Measurements from ENCODE around the gene KCTD21.
"Not testable (repeated sequence)": the region's sequence is repeated elsewhere in the genome, so short reads cannot be mapped to it uniquely, and the experiment has no call there.

The KCTD21 gene

DNA sequence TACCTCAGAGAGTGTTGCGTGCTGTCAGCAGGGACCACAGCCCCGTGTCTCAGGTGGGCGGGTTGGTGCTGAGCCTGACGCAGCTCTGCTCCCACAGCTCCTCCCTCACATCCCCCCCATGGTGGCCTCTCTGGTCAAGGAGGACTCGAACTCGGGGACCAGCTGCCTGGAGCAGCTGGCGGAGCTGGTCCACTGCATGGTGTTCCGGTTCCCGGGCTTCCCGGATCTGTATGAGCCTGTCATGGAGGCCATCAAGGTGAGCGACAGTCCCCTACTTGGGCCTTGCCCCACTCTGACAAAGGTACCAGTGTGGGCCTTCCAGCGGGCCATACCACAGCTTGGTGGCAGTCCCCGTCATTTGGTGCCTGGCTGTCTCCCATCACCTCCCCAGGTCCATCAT lies 12.1 kb upstream of the KCTD21 start:
- no peak for FAIRE-seq

DNA sequence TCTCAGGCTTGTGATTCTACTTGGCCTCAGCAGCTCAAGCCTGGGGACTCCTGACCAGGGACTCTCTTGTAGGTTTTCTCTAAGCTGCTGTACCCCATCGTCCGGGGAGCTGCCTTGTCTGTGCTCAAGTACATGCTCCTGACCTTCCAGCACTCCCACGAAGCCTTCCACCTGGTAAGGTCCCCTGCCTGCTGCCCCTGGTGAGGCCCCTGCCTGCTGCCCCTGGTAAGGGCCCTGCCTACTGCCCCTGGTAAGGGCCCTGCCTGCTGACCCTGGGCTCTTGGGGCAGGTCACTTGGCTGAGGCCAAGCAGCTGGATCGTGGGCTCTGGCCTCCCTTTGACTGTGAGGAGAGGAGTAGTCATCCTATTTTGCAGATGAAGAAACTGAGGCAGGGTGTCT lies 11.6 kb upstream of the KCTD21 start:
- no peak for FAIRE-seq

DNA sequence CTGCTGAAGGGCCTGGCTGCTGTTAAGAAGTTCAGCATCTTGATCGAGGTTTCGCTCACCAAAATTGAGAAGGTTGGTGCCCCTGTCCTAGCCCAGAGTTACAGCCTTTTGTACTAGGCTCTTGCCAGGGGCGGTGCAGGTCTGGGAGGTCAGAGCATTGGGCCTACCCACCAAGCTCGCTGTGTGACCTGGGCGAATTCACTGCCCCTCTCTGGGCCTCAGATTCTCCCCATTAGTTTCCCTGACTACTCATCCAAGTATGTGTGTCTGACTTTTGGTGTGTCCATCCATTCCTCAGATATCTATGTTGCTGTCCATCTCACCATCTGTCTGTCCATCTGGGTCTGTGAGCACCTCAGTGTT lies 11.2 kb upstream of the KCTD21 start:
- no peak for FAIRE-seq

DNA sequence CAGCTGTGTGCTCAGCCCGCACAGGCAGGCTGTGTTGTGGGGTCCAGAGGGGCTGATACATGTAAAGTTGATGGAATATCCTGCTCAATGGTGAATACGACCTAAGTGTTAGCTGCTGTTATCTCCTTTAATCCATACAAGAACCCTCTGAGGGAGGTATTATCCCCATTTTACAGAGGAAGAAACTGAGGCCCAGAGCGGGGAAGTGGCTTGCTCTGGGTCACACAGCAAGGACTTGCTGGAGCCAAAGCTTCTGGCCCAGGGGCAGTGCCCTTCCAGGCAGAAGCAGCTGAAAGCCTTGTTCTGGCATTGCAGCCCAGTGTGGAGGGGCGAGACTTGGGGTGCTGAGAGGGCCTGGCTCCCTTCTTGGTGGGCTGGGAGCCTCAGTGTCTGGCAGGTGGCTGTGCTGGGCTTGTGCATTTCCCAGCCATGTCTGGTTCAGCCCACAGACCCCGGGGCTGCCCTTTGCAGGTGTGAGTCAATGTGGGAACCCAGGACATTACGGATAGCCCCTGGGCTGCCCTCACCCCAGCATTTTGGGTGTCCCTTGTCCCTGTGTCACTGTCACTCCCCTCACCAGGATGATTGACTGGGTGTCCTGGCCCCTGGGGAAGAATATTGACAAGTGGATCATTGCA lies 10.7 kb upstream of the KCTD21 start:
- FAIRE-seq: no peak

DNA sequence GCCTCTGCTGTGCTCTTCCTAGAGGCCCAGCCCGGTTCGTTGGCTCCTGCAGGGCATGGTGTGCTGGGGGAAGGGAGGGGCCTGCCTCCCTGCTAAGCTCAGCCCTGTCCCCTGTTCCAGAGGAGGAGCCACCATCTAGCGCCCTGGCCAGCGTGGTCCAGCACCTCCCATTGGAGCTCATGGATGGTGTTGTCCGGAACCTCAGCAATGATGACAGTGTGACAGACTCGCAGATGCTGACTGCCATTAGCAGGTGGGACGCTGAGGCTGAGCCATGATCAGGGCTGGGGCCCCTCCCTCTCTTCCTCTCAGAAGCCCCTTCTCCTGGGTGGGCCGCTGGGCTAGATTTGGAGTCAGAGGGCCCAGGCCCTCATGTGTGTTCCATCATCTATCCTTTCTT lies 9.4 kb upstream of the KCTD21 start:
- no peak for FAIRE-seq

DNA sequence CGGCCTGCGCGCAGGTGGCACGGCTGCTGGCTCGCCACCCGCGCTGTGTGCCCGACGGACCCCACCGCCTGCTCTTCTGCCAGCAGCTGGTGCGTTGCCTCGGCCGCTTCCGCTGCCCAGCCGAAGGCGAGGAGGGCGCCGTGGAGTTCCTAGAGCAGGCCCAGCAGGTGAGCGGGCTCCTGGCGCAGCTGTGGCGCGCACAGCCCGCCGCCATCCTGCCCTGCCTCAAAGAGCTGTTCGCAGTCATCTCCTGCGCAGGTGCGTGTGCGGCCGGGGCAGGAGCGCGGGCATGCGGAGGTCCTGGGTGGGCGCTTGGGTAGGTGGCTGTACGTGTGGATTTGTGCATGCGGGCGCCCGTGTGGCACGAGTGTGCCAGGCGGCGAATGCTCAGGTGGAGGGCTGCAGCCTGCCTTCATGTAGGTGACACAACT lies 8.2 kb upstream of the KCTD21 start:
- no peak for FAIRE-seq

DNA sequence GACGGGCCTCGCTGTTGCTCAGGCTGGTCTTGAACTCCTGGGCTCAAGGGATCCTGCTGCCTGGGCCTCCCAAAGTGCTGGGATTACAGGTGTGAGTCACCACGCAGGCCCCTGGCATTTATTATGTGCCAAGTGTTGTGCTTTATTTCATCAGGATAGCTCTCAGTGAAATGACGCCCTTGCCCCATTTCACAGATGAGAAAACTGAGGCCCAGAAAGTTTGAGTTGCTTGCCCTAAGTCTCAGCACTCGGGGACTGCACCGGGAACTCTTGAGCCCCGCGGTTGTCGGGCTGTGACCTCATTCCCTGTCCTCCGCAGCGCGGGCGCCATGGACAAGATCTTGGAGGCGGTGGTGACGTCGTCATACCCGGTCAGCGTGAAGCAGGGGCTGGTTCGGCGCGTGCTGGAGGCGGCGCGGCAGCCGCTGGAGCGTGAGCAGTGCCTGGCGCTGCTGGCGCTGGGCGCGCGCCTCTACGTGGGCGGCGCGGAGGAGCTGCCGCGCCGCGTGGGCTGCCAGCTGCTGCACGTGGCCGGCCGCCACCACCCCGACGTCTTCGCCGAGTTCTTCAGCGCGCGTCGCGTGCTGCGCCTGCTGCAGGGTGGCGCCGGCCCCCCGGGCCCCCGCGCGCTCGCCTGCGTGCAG lies 7.6 kb upstream of the KCTD21 start:
- FAIRE-seq: no peak

DNA sequence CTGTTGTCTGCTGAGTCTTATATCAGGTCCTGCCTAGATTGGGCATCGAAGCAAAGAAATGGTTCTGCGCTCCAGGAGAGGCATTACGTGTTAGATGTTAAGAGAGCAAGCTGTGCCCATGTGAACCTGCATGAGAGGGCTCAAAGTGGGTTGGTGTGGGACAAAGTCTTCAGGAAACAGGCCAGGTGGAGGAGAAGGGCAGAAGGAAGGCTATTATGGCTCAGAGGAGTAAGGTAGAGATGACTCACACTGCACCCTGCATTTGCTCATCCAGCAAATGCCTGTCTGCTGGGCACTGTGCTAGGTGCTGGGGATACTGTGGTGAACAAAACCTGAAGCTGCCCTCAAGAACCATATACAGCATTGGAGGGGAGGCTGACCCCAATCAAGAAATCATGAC lies 6.1 kb upstream of the KCTD21 start:
- no peak for FAIRE-seq

DNA sequence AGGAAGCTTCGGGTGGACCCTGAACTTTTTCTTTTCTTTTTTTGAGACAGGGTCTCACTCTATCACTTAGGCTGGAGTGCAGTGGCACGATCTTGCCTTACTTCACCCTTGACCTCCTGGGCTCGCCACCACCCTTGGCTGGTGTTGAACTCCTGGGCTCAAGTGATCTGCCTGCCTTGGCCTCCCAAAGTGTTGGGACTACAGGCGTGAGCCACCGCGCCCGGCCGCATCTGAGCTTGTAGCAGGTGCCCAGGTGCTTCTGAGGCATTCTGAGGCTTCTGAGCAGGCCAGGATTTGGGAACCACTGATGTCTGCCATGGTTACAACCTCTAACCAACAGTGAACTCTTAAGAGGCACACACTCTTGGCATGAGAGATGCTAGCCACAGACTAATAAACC lies 5.4 kb upstream of the KCTD21 start:
- no peak for FAIRE-seq

DNA sequence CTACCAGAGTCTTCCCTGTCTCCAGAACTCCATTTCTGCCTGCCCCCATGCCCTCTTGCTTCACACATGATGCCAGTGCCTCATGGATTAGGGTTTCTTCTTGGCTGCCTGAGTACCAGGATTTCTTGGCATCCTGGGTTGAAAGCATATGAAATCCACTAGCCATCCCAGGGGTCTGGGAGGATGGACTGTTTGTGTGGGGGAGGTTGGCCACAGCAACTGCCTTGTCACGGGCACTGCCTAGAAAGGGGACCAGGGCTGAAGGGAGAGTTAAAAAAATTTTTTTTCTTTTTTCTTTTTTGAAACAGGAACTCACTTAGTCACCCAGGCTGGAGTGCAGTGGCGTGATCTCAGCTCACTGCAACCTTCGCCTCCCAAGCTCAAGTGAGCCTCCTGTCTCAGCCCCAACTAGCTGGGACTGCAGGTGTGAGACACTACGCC lies 4.5 kb upstream of the KCTD21 start:
- FAIRE-seq: no peak

DNA sequence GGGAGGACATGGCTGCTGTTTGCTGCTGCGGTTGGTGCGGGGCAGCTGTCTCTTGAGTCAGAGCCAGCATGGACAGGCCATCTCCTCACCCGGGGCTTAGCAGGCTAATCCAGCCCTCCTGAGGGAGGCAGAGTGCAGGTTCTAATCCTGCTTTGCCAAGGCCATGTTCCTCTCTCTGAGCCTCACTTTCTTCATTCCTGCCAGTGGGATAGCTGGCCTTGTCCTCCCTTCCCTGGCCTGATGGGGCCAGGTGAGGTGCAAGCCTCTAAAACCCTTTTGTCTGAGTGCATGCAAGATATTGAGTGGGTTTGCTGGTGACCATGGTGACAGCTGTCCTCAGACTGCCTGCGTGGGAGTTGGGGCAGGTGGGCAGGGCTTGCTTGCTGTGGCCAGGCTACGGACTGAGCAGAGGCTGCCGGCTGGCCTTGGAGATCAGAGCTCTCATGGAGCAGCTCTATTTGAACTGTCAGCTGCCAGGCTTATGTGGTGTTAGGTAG lies 3.8 kb upstream of the KCTD21 start:
- no peak for FAIRE-seq

DNA sequence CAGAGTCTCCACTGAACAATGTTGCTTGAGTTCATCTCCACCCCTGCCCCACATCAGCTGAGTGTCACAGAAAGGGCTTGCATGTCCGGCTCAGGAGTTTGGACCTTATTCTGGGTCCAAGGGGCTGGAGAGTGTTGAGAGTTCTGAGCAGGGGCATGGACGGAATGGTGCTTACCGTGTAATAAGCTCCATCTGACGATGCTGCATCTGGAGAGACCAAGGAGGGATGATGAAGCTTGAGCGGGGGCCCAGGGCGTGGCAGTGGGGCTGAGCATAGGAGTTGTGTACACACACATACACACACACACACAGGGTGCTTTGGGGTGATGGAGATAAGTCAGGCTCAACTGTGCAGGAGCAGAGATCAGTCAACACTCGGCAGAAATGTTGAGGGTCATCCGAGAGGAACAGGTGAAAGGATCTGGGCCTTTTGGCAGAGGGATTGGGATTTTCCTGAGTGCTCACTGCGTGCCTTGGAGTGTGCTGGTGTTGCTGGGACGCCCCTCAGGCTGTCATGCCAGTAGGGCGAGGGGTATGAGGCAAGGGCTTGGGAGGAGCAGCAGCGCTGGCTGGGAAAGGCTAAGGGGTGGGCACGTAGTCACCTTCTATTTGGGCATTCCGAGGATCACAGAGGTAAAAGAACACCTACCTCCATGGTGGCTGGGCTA lies 2.6 kb upstream of the KCTD21 start:
- no peak for FAIRE-seq

DNA sequence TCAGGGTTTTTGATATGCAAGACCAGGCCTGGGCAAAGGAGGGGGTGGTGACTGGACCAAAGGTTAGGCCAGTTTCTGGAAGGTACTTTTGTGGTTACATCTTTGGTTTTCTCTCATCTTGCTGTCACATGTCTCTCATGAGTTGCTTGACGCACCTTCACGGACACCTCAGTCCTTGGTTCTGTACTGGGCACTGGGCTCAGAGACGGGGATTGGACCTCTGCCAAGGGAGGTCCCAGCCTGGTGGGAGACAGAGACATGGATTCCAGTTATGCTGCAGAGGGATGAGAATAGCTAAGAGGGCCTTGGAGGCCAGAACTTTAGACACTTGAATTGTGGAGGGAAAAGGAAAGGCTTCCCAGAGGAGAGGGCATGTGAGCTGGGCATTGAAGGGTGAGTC lies 1.9 kb upstream of the KCTD21 start:
- FAIRE-seq: no peak

DNA sequence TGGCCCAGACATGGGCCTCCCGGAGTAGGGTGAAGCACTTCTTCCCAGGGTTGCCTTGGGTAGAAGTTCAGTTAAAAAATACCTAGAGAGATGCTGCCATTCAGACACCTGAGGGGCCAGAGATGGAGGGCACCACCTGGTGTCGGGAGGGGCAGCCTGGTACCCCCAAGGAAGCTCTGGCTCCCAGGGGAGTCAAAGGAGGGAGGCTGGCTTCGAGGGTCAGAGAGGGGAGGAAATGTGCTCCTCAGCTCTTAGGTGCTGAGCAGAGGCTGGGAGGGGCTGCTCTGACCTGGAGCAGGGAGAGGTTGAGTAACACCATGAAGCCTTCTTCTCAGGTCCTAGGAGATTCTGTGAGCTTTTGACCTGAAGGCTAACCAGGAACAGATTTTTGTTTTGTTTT lies 1.4 kb upstream of the KCTD21 start:
- FAIRE-seq: no peak

DNA sequence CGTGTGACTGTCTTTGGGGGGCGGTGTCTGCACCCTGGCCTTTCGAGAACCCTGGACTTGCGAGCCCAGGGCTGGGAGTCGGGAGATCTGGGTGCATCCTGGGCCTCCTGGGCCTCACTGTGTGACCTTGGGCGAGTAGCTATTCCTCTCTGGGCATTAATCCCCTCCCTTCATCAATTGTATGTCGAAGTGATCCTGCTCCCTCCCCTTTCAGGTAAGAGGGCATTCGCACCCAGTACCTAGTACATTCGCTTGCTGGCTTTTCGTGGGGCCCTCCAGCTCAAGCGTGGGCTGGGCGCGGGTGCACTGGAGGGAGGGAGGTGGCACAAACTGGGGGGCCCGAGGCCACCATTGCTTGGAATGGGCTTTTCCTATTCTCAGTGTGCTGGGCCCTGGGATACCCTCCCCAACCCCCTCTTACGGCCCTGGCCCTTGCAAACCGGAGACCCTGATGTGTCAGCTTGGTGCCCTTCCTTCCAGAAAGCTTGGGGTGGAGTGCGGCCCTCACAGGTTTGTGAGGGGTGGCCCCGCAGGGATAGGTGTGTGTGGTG lies 823 bp upstream of the KCTD21 start:
- no peak for FAIRE-seq

DNA sequence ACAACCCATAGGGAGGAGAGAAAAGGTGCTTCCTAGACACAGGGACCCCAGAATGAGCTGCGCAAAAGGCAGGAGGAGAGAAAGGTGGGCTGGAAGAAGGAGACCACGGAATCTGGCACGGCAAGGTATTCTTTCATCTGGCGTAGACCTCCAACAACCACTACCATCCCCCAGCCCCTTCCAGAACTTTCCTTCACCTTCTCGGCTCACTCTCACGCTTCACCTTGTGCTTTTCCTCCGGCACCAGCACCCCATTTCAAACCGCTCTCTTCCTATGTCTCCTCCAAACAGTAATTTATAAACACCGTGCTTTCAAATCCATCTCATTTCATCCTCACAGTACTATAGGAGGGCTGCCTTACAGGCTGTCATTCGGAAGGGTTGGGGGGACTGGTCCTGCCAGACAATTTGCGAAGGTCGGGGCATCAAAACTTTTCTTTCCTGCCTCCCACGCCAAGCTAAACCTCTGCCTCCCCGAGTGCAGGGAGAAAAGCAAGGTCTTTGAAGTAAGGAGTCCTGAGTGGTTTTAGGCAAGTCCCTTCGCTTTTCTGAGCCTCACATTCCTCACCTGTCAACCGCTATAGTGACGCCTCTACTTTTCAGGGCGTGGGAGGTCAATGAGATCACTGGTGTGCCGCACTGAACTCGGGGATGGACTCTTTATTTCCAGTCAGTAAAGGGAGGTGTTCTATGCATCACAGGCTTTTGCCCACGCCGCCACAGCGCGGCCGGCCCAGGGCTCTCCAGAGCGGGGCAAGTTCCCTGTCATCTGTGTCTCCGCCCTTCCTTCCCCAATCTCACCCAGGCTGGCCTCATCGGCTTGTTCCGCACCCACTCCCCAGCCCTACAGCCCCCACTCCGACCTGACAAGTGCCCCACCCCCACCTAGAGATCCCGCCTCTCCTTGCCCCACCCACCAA lies 800 bp downstream of the KCTD21 start:
- FAIRE-seq: no peak

DNA sequence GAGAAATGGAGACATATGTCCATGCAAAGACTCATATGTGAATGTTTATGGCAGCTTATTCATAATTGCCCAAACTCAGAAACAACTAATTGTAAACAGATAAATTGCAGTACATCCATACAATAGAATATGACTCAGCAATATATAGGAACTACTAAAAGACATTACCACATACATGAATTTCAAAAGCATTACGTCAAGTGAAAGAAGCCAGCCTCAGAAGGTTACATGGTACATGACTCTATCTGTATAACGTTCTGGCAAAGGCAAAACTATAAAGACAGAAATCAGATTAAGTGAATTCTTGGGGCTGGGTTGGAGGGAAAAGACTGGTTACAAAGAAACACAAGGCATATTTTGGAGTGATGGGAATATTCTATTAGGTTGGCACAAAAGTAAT lies 7.2 kb downstream of the KCTD21 start:
- FAIRE-seq: no peak

DNA sequence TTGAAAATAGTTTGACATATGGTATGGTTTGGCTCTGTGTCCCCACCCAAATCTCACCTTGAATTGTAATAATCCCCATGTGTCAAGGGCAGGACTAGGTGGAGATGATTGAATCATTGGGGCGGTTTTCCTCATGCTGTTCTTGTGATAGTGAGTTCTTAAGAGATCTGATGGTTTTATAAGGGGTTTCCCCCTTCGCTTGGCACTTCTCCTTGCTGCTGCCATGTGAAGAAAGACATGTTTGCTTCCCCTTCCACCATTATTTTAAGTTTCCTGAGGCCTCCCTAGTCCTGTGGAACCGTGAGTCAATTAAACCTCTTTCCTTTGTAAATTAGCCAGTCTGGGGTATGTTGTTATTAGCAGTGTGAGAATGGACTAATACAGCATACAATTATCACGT lies 7.7 kb downstream of the KCTD21 start:
- FAIRE-seq: no peak

DNA sequence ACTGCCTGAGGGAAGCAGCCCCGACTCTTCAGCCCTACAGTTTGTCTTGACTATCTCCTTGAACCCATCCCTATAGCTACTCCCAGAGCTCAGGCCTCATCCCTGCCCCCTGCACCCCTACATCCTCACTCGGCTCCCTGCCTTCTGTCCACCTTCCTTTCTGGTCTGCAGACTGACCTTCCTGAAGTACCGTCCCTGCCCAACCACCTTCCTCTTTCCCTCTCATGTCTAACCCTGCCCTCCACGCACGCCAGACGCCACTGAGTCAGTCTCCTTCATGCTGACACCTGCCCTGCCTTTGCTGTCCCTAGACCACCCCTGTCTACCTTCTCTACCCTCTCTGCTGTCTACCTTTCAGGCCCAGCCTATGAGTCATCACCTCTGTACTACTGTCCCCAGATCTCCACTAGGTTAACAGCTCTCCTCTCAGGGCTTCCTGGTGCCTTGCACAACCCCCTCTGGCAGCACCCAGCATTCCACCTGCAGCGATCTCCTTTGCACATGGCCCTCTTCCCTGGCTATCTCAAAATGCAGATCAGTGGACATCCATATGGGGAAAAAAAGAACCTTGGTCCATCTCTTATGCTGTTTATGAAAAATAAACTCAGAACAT lies 8.9 kb downstream of the KCTD21 start:
- FAIRE-seq: no peak

DNA sequence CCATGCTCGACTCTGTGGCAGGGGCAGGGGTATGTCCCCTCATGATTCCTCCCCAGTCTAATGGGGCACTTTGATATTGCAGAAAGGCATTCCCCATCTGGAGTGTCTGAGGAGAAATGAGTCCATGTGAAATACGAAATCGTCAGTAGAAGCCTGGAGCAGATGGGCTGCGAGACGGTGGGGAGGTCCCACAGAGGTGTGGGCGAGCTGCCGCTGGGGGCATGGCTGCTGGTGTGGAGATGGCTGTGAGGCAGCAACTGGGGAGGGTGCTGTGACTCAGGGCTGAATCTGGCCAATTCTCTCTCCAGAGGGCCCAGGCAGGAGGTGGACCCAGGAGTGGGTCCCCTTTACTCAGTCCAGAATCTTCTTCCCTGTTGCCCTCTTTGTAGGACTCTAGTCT lies 11.2 kb downstream of the KCTD21 start:
- no peak for FAIRE-seq

DNA sequence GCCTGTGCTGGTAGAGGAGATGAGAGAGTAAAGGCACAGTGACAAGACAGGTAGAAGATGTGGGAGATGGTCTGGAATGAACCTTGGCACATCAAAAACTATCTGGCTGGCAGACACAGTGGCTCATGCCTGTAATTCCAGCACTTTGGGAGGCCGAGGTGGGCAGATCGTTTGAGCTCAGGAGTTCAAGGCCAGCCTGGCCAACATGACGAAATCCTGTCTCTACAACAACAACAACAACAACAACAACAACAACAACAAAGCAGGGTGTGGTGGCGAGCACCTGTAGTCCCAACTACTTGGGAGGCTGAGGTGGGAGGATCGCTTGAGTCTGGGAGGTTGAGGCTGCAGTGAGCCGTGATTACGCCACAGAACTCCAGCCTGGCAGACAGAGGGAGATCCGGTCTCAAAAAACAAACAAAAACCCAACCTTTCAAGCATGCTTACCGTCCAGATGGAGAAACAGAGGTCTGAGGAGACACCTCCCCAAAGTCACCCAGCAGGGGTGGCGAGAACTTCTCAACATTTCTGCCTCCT lies 11.8 kb downstream of the KCTD21 start:
- FAIRE-seq: no peak

DNA sequence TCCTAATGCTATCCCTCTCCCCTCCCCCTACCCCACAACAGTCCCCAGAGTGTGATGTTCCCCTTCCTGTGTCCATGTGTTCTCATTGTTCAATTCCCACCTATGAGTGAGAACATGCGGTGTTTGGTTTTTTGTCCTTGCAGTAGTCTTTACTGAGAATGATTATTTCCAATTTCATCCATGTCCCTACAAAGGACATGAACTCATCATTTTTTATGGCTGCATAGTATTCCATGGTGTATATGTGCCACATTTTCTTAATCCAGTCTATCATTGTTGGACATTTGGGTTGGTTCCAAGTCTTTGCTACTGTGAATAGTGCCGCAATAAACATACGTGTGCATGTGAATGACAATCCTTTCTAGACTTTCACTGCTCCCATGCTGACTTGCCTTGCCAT lies 12.6 kb downstream of the KCTD21 start:
- not testable (repeated sequence) for FAIRE-seq
